ENCODE data around the gene ARHGAP30.

ARHGAP30 gene

GRCh38 chr1:161077426-161077825, 7.7 kb upstream of the ARHGAP30 start:
- DNase-seq (ENCODE audit: insufficient read length, low spot score) (no peak), FAIRE-seq (no peak)
- TF ChIP-seq, protein P1, sequence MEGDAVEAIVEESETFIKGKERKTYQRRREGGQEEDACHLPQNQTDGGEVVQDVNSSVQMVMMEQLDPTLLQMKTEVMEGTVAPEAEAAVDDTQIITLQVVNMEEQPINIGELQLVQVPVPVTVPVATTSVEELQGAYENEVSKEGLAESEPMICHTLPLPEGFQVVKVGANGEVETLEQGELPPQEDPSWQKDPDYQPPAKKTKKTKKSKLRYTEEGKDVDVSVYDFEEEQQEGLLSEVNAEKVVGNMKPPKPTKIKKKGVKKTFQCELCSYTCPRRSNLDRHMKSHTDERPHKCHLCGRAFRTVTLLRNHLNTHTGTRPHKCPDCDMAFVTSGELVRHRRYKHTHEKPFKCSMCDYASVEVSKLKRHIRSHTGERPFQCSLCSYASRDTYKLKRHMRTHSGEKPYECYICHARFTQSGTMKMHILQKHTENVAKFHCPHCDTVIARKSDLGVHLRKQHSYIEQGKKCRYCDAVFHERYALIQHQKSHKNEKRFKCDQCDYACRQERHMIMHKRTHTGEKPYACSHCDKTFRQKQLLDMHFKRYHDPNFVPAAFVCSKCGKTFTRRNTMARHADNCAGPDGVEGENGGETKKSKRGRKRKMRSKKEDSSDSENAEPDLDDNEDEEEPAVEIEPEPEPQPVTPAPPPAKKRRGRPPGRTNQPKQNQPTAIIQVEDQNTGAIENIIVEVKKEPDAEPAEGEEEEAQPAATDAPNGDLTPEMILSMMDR (IDR thresholded peaks at IDR 0.05; ENCODE audit: insufficient read depth, missing control alignments), result no peak

DNA sequence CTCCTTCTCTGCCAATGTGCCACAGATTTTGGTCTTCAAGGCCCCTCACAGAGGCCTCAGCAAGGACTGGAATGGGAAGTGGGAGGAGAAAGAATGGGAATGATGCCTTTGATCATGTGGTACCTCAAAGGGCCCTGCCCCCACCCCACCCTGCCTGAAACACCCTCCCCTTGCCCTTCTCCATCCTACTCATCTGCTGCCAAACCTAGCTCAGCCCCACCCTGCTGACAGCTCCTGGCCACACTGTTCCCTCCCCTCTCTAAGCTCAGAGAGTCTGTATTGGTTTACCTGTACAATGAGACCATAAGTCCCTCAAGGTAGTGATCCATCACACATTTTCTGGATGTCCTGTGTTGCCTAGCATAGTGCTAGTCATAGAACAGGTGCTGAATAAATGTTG, 6.7 kb upstream of the ARHGAP30 start:
- no peak for DNase-seq (ENCODE audit: insufficient read length, low spot score)
- no peak for FAIRE-seq
- TF ChIP-seq, protein P1 (IDR thresholded peaks at IDR 0.05; ENCODE audit: insufficient read depth, missing control alignments), result no peak

GRCh38 chr1:161074676-161075368, 5.1 kb upstream of the ARHGAP30 start:
- DNase-seq (ENCODE audit: insufficient read length, low spot score) (no peak), FAIRE-seq (no peak)
- TF ChIP-seq, protein P1 (IDR thresholded peaks at IDR 0.05; ENCODE audit: insufficient read depth, missing control alignments), result no peak

DNA sequence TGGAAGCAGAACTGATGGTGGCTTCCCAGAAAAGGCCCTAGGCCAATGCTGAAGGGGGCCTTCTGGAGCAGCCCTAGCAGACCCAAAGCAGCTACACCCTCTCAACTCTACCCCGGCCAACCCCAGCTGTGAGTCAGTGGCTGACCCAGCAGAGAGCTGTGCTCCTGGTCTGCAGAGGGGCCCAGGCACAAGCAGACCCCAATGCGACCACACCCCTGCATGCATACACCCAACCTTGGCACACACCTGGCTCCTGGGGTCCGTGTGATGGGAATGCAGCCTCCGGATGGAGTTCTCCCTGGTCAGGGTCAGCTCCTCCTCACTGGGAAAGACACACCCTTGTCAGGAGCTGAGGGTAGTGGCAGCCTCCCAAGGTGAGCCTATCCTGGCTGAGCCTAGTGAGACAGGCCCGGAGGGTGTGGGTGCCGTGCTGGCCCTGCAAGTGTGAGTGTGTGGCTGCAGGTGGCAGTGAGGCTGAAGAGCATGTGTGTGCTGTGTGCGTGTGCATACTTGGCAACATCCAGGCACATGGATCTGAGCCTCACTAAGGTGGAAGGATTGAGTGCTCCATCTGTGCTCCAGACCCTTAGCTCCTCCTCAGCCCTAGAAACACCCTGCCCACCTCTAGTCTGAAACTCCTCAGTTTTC, 3.9 kb upstream of the ARHGAP30 start:
- DNase-seq (ENCODE audit: insufficient read length, low spot score) (no peak), FAIRE-seq (no peak)
- TF ChIP-seq, protein P1 (IDR thresholded peaks at IDR 0.05; ENCODE audit: insufficient read depth, missing control alignments), result no peak

DNA sequence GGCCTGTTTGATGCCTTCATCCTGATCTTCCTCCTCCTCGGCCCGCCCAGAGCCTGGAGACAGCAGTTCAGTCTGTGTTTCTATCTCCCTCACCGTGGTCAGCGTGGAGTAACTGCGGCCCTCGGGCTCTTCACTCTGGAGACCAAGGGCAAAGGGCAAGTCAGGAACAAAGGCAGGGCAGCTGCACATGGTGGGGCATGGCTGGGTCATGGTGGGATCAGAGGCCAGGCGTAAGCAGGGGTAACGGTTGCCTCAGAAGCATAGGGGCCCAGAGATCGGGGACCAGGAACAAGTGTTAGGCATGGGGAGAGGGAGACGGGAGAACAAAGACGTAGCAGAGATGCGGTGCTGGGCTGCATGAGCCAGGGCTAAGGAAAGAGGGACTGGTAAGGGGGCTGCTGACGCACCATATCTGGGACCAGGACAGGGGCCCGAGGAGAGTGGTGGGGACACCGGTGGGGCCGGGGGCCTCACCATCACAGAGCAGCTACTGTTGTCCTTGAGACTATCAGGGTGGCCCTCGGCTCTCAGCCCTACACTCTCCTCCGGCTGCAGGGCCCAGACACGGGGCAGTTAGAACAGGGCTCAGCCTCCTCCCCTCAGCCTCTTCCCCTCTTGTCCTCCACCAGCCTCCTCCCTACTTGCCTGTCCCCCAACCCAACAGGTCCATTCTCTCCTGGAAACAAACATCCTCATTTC, 3.2 kb upstream of the ARHGAP30 start:
- TF ChIP-seq, protein P1 (IDR thresholded peaks at IDR 0.05; ENCODE audit: insufficient read depth, missing control alignments), result no peak
- no peak for FAIRE-seq

GRCh38 chr1:161071886-161072371, 2.2 kb upstream of the ARHGAP30 start:
- FAIRE-seq (no peak), DNase-seq (ENCODE audit: insufficient read length, low spot score) (no peak)
- TF ChIP-seq, protein P1 (IDR thresholded peaks at IDR 0.05; ENCODE audit: insufficient read depth, missing control alignments), result peak; percentile 55

More for the DNA sequence above, 3.2 kb upstream of the ARHGAP30 start:
- DNase-seq (ENCODE audit: insufficient read length, low spot score), result no peak

Data from D721Med (cell line).